Measurements from ENCODE around the gene AOPEP.

The AOPEP gene

DNA sequence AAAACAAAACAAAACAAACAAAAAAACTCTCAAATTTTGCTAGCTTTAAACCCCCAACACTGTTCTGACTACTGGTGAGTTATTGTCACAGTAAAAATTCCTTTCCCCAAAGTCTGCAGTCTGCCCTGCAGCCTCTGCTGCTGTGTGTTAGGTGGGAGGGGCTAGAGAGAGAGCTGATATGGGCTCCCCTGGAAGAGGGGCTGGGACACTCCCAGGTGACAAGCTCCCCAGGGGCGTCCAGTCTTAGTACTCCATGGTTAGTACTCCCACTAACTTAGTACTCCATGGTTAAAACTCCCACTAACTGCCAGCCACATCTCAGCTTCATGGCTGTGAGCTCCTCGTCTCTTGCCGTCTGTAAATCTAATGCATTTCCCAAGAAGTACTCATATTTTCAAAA, 399.2 kb downstream of the AOPEP start:
- no peak overlapping the region for H3K27ac ChIP-seq
- CTCF ChIA-PET = interaction anchor here (0.9 to 7.1 kb wide), 3 partner anchors 33 to 472 kb away, joined by 3 to 132 read pairs (median 7); no protein-coding TSS in a partner anchor
- POLR2A ChIA-PET (ENCODE audit: low non-redundant PET) = interaction anchor here (0.7 kb wide), 1 partner anchor 74 kb away, joined by 5 read pairs; no protein-coding TSS in a partner anchor
- TF ChIP-seq, protein P1, sequence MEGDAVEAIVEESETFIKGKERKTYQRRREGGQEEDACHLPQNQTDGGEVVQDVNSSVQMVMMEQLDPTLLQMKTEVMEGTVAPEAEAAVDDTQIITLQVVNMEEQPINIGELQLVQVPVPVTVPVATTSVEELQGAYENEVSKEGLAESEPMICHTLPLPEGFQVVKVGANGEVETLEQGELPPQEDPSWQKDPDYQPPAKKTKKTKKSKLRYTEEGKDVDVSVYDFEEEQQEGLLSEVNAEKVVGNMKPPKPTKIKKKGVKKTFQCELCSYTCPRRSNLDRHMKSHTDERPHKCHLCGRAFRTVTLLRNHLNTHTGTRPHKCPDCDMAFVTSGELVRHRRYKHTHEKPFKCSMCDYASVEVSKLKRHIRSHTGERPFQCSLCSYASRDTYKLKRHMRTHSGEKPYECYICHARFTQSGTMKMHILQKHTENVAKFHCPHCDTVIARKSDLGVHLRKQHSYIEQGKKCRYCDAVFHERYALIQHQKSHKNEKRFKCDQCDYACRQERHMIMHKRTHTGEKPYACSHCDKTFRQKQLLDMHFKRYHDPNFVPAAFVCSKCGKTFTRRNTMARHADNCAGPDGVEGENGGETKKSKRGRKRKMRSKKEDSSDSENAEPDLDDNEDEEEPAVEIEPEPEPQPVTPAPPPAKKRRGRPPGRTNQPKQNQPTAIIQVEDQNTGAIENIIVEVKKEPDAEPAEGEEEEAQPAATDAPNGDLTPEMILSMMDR (conservative IDR thresholded peaks at IDR 0.05; ENCODE audit: low read depth) = no peak
- DNase-seq (ENCODE audit: low spot score) = no peak

GRCh38 chr9:95126739-95127138, 400.2 kb downstream of the AOPEP start:
- no peak for DNase-seq (ENCODE audit: low spot score)
- CTCF ChIA-PET = interaction anchor here (0.6 to 7.1 kb wide), 17 partner anchors 9 to 688 kb away, joined by 3 to 132 read pairs (median 5); no protein-coding TSS in a partner anchor
- peak overlapping the region; percentile 58 for H3K27ac ChIP-seq
- TF ChIP-seq, protein P1 (conservative IDR thresholded peaks at IDR 0.05; ENCODE audit: low read depth) = no peak
- POLR2A ChIA-PET (ENCODE audit: low non-redundant PET) = no interaction called here

- ChIA-PET POLR2A (ENCODE audit: low non-redundant PET) (no interaction called here), CTCF (interaction anchor here (0.5 to 7.1 kb wide), 59 partner anchors 8 to 1273 kb away, joined by 3 to 132 read pairs (median 4); partner anchors contain the start of genes AOPEP and PCAT7)
- peak; percentile 91 for DNase-seq (ENCODE audit: low spot score)
- peak overlapping the region; percentile 58 for H3K27ac ChIP-seq
- TF ChIP-seq, protein P1 (conservative IDR thresholded peaks at IDR 0.05; ENCODE audit: low read depth) = peak; percentile 100
Observed at GRCh38 chr9:95127249-95128176, 401.0 kb downstream of the AOPEP start.

DNA sequence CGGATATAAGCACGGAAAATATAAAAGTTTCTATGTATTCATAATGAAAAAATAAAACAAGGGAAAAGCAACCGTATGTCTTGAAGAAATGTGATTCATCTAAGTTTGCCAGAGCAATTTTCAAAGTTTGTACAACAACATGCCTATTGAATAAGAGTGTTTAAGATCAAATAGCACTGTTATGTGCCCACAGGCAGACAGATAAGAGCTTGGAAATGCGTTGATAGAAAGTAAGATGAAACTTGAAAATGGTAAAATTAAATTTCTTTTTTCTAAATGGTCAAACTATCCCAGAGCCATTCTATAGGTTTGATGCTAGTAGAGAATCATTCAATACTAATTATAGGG, 401.7 kb downstream of the AOPEP start:
- no peak overlapping the region for H3K27ac ChIP-seq
- ChIA-PET POLR2A (ENCODE audit: low non-redundant PET) (no interaction called here), CTCF (interaction anchor here (0.5 to 7.1 kb wide), 48 partner anchors 9 to 1273 kb away, joined by 3 to 132 read pairs (median 4); partner anchors contain the start of genes AOPEP and PCAT7)
- TF ChIP-seq, protein P1 (conservative IDR thresholded peaks at IDR 0.05; ENCODE audit: low read depth) = no peak
- DNase-seq (ENCODE audit: low spot score) = no peak

DNA sequence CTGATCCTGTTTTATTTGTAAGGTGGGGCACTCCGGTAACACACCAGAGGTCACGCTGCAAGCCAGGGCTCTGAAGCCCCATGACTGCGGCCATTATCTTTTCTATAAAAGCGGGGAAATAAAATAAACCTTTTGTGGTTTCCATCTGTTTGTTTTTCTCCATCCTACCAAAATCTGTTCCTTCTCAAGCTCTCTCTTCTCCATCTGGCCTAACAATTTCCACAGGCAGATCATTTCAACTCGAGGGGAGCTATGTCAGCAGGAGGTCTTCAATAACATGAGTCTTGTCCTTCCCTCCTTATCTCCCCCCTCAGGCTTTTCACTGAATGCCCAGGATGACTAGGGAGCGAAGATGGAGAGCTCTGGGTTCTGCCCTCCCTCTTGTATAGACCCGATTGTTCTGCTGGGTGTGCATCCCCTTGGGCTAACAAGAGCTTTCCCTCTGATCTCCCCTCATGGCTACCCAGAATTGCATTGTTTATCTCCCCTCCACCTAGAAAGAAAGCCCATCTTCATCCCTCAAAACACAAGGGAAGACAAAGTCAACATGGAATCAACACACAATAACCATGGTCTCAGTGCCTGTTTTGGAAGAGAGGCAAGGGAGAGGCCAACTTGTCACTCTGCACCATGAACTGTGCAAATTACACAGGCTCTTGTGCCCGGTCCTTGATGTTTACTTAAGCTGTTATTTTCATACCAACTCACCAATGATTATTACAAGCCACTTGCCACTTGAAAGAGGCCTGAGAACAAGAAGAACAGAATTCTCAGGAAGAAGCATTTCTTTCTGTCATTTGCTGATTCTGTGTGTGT, 403.2 kb downstream of the AOPEP start:
- TF ChIP-seq, protein P1 (conservative IDR thresholded peaks at IDR 0.05; ENCODE audit: low read depth) = no peak
- ChIA-PET POLR2A (ENCODE audit: low non-redundant PET) (no interaction called here), CTCF (interaction anchor here (0.7 to 7.1 kb wide), 5 partner anchors 36 to 1088 kb away, joined by 3 to 132 read pairs (median 6); no protein-coding TSS in a partner anchor)
- H3K27ac ChIP-seq = no peak overlapping the region
- DNase-seq (ENCODE audit: low spot score) = no peak

DNA sequence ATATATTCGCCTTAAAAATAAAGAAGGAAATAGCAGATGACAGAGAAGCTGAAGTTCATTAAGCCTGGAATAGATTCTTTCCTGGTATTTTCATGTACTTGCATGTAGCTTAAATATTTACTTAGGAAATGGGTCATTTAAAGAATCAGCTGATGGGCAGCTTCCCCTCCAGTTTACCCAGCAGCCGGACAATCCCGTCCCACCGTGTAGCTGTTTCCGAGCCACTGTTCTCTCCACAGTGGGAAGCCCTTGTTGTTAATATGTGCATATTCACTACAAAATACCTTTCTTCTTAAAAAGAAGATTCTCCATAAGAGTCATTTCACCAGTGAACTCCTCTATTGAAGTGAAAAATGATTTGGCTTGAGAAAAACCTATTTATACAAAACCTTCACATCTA, 404.0 kb downstream of the AOPEP start:
- TF ChIP-seq, protein P1 (conservative IDR thresholded peaks at IDR 0.05; ENCODE audit: low read depth) = no peak
- DNase-seq (ENCODE audit: low spot score) = no peak
- ChIA-PET CTCF (interaction anchor here (0.6 to 7.1 kb wide), 11 partner anchors 11 to 1026 kb away, joined by 3 to 132 read pairs (median 4); no protein-coding TSS in a partner anchor), POLR2A (ENCODE audit: low non-redundant PET) (no interaction called here)
- no peak overlapping the region for H3K27ac ChIP-seq
